ENCODE results near the gene ZCCHC7. TPM values are rescaled to one million over a fixed set of nuclear protein-coding genes. Genes with fewer than 3 reads are reported as not detected.
A peak's percentile ranks its signal among the peaks of the same experiment; 100 is the strongest.

ZCCHC7 gene
- total and polyA plus RNA-seq, 10 of the 15 experiments (the other 5 are each of a cell fraction or from before 2014, with no cell fraction given): 42.9 to 178 (median 53.3) TPM

DNA sequence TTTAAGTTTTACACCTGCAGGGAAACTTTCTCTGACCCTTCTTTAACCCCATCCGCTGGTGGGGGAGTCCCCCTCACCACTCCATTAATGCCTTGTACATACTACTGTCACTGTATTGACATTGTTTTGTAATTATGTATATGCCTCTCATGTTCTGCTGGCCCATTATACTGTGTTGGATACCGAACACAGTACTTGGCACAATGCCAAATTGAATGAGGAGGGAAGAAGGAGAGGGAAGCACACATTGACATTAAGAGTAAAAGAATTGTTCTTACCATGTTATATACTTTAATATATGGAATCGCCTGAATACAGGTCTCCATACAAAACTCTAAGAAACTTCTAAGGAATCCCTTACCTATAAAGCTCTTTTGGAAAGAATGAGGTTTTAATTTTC, 228.5 kb downstream of the ZCCHC7 start:
- CTCF ChIA-PET: interaction anchor here (0.6 to 1.7 kb wide), 3 partner anchors 11 to 327 kb away, joined by 3 to 6 read pairs (median 3); no protein-coding TSS in a partner anchor
- Histone ChIP-seq H3K4me2 (ENCODE audit: control insufficient read depth, insufficient read depth) (no peak overlapping the region), H3K4me3 (no peak overlapping the region), H3K79me2 (ENCODE audit: control insufficient read depth, insufficient read depth, low read length) (no peaks in the 10 kb centered on the region), H3K4me1 (ENCODE audit: control insufficient read depth, insufficient read depth, low read length) (no peaks in the 10 kb centered on the region), H3K27me3 (replicated peaks in 1 of 2; ENCODE audit: control insufficient read depth in 2 of 2, insufficient read depth in 2 of 2, low read length in 1 of 2) (no peaks in the 10 kb centered on the region), H3K27ac (ENCODE audit: control insufficient read depth, insufficient read depth) (no peak overlapping the region), H3K9ac (ENCODE audit: control insufficient read depth, insufficient read depth, low read length) (no peak overlapping the region), H3K36me3 (ENCODE audit: control insufficient read depth in 2 of 2, insufficient read depth in 2 of 2, low read length in 1 of 2) (peaks cover 7 to 18% of the 10 kb centered on the region in 2 experiments), H4K20me1 (ENCODE audit: control insufficient read depth, insufficient read depth) (no peaks in the 10 kb centered on the region), H3K9me3 (replicated peaks; ENCODE audit: control insufficient read depth, insufficient read depth, low read length) (no peaks in the 10 kb centered on the region), H2AFZ (ENCODE audit: control insufficient read depth, low read depth, low read length) (no peak overlapping the region)
- RAD21 ChIA-PET (ENCODE audit: unreplicated experiment): no interaction called here
- in situ Hi-C loops (cut with MboI) (no loop called here), intact Hi-C loops (cut with micrococcal nuclease; ENCODE audit: unreplicated experiment) (no loop called here)
- 100% methylated on average over 3 of the region's 3 CpGs for WGBS (ENCODE audit: insufficient coverage, insufficient replicate concordance, low lambda C conversion rate, missing lambda C conversion rate)
- no TSS peak for BruUV-seq (replicated peaks)
- POLR2A ChIA-PET: interaction anchor here (0.6 to 1.4 kb wide), 3 partner anchors 12 to 229 kb away, joined by 3 to 4 read pairs (median 4); no protein-coding TSS in a partner anchor
- SMC1A ChIA-PET (ENCODE audit: uncharacterized antibody, unreplicated experiment): interaction anchor here (1.1 to 2.4 kb wide), 2 partner anchors 10 to 11 kb away, joined by 3 to 10 read pairs; no protein-coding TSS in a partner anchor
- TF ChIP-seq ATF7 (IDR thresholded peaks at IDR 0.05; ENCODE audit: low read depth) (no peak), SMAD1 (IDR thresholded peaks at IDR 0.05; ENCODE audit: low read depth, partially characterized antibody) (peak; percentile 88)
- FAIRE-seq (no peak), ATAC-seq (no peak; the same call in 2 of the 3 replicates), DNase-seq (ENCODE audit: low read depth, low spot score) (no peak)

GRCh38 chr9:37350486-37351190, 230.3 kb downstream of the ZCCHC7 start:
- CTCF ChIA-PET: interaction anchor here (1.1 to 1.3 kb wide), 3 partner anchors 9 to 14 kb away, joined by 3 to 4 read pairs (median 3); no protein-coding TSS in a partner anchor
- Histone ChIP-seq H3K36me3 (ENCODE audit: control insufficient read depth in 2 of 2, insufficient read depth in 2 of 2, low read length in 1 of 2) (peaks cover 10 to 25% of the 10 kb centered on the region in 2 experiments), H4K20me1 (ENCODE audit: control insufficient read depth, insufficient read depth) (no peaks in the 10 kb centered on the region), H3K9ac (ENCODE audit: control insufficient read depth, insufficient read depth, low read length) (no peak overlapping the region), H3K4me3 (no peak overlapping the region), H3K27ac (ENCODE audit: control insufficient read depth, insufficient read depth) (no peak overlapping the region), H3K27me3 (replicated peaks in 1 of 2; ENCODE audit: control insufficient read depth in 2 of 2, insufficient read depth in 2 of 2, low read length in 1 of 2) (no peaks in the 10 kb centered on the region), H3K79me2 (ENCODE audit: control insufficient read depth, insufficient read depth, low read length) (no peaks in the 10 kb centered on the region), H3K4me1 (ENCODE audit: control insufficient read depth, insufficient read depth, low read length) (no peaks in the 10 kb centered on the region), H3K4me2 (ENCODE audit: control insufficient read depth, insufficient read depth) (no peak overlapping the region), H3K9me3 (replicated peaks; ENCODE audit: control insufficient read depth, insufficient read depth, low read length) (no peaks in the 10 kb centered on the region), H2AFZ (ENCODE audit: control insufficient read depth, low read depth, low read length) (no peak overlapping the region)
- SMC1A ChIA-PET (ENCODE audit: uncharacterized antibody, unreplicated experiment): interaction anchor here (1.0 to 2.0 kb wide), 3 partner anchors 10 to 18 kb away, joined by 3 to 13 read pairs (median 4); no protein-coding TSS in a partner anchor
- intact Hi-C loops (cut with micrococcal nuclease; ENCODE audit: unreplicated experiment): no loop called here
- POLR2A ChIA-PET: interaction anchor here (0.7 to 1.6 kb wide), 4 partner anchors 10 to 328 kb away, joined by 3 to 4 read pairs (median 3); no protein-coding TSS in a partner anchor
- in situ Hi-C loops (cut with MboI): no loop called here
- TSS peak; percentile 3 for BruUV-seq (replicated peaks)
- no peak for FAIRE-seq
- RAD21 ChIA-PET (ENCODE audit: unreplicated experiment): interaction anchor here (1.4 kb wide), 1 partner anchor 9 kb away, joined by 3 read pairs; no protein-coding TSS in a partner anchor
- ATAC-seq: no peak
- WGBS (ENCODE audit: insufficient coverage, insufficient replicate concordance, low lambda C conversion rate, missing lambda C conversion rate): 94% methylated on average over 2 of the region's 2 CpGs
- no peak for DNase-seq (ENCODE audit: low read depth, low spot score)
- TF ChIP-seq ETV6 (conservative IDR thresholded peaks at IDR 0.05 in 1 of 2, IDR thresholded peaks at IDR 0.05 in 1 of 2; ENCODE audit: borderline replicate concordance in 1 of 2, low read depth in 1 of 2) (no peak), STAT3 (IDR thresholded peaks at IDR 0.05; ENCODE audit: low read depth, low read length) (no peak), SMARCA5 (IDR thresholded peaks at IDR 0.05) (no peak), CBX3 (IDR thresholded peaks at IDR 0.05; ENCODE audit: borderline replicate concordance, low read depth) (no peak), MTA3 (IDR thresholded peaks at IDR 0.05; ENCODE audit: borderline replicate concordance, low read length) (no peak)
- TF ChIP-seq, protein P1, sequence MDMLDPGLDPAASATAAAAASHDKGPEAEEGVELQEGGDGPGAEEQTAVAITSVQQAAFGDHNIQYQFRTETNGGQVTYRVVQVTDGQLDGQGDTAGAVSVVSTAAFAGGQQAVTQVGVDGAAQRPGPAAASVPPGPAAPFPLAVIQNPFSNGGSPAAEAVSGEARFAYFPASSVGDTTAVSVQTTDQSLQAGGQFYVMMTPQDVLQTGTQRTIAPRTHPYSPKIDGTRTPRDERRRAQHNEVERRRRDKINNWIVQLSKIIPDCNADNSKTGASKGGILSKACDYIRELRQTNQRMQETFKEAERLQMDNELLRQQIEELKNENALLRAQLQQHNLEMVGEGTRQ (IDR thresholded peaks at IDR 0.05; ENCODE audit: borderline replicate concordance, low read depth, low read length): no peak
- TF ChIP-seq, protein P2, sequence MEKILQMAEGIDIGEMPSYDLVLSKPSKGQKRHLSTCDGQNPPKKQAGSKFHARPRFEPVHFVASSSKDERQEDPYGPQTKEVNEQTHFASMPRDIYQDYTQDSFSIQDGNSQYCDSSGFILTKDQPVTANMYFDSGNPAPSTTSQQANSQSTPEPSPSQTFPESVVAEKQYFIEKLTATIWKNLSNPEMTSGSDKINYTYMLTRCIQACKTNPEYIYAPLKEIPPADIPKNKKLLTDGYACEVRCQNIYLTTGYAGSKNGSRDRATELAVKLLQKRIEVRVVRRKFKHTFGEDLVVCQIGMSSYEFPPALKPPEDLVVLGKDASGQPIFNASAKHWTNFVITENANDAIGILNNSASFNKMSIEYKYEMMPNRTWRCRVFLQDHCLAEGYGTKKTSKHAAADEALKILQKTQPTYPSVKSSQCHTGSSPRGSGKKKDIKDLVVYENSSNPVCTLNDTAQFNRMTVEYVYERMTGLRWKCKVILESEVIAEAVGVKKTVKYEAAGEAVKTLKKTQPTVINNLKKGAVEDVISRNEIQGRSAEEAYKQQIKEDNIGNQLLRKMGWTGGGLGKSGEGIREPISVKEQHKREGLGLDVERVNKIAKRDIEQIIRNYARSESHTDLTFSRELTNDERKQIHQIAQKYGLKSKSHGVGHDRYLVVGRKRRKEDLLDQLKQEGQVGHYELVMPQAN (conservative IDR thresholded peaks at IDR 0.05): no peak

Measured in GM12878 (cell line).